ENCODE results near the gene METAP1. TPM values are rescaled to one million over a fixed set of nuclear protein-coding genes. Genes with fewer than 3 reads are reported as not detected.

METAP1 gene
- polyA plus RNA-seq, 3 donors = 15.9 to 21.7 (median 20.6) TPM

GRCh38 chr4:99100876-99101275, 105.4 kb downstream of the METAP1 start:
- TF ChIP-seq, protein P1, sequence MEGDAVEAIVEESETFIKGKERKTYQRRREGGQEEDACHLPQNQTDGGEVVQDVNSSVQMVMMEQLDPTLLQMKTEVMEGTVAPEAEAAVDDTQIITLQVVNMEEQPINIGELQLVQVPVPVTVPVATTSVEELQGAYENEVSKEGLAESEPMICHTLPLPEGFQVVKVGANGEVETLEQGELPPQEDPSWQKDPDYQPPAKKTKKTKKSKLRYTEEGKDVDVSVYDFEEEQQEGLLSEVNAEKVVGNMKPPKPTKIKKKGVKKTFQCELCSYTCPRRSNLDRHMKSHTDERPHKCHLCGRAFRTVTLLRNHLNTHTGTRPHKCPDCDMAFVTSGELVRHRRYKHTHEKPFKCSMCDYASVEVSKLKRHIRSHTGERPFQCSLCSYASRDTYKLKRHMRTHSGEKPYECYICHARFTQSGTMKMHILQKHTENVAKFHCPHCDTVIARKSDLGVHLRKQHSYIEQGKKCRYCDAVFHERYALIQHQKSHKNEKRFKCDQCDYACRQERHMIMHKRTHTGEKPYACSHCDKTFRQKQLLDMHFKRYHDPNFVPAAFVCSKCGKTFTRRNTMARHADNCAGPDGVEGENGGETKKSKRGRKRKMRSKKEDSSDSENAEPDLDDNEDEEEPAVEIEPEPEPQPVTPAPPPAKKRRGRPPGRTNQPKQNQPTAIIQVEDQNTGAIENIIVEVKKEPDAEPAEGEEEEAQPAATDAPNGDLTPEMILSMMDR (IDR thresholded peaks at IDR 0.05) = no peak

GRCh38 chr4:99102634-99103033, 107.1 kb downstream of the METAP1 start:
- H3K4me3 Mint-ChIP-seq = no peak overlapping the region
- Histone ChIP-seq H3K9ac (ENCODE audit: insufficient read depth, low read length, poor library complexity, severe bottlenecking) (no peak overlapping the region), H3K4me3 (replicated peaks in 1 of 3; ENCODE audit: low read depth in 2 of 3, low read length in 3 of 3) (no peak overlapping the region), H4K20me1 (ENCODE audit: insufficient read depth, low read length) (no peaks in the 10 kb centered on the region), H3K36me3 (replicated peaks in 1 of 2; ENCODE audit: control insufficient read depth in 1 of 2, insufficient read depth in 2 of 2, low read length in 2 of 2) (no peaks in the 10 kb centered on the region), H2AFZ (ENCODE audit: insufficient read depth, low read depth, low read length, poor library complexity, severe bottlenecking) (no peak overlapping the region), H3K27ac (ENCODE audit: low read depth in 1 of 2, low read length in 2 of 2) (no peak overlapping the region), H3K79me2 (ENCODE audit: insufficient read depth, low read length) (no peaks in the 10 kb centered on the region), H3K4me1 (ENCODE audit: control insufficient read depth in 1 of 2, insufficient read depth in 2 of 2, low read length in 2 of 2) (no peaks in the 10 kb centered on the region), H3K4me2 (replicated peaks; ENCODE audit: extremely low read depth, low read length, poor library complexity, severe bottlenecking) (no peak overlapping the region), H3K27me3 (ENCODE audit: control insufficient read depth in 2 of 2, insufficient read depth in 2 of 2, low read length in 2 of 2) (no peaks in the 10 kb centered on the region), H3K9me3 (replicated peaks in 1 of 2; ENCODE audit: control insufficient read depth in 1 of 2, insufficient read depth in 1 of 2, low read length in 2 of 2) (peaks cover 0 to 3% of the 10 kb centered on the region in 2 donors)
- intact Hi-C loops (cut with micrococcal nuclease) = no loop called here
- no peak for DNase-seq
- peaks cover 0 to 2% (median 0%) of the 10 kb centered on the region in 3 donors for H3K27me3 Mint-ChIP-seq (ENCODE audit: low read depth in 3 of 3)
- WGBS (ENCODE audit: insufficient coverage) = 100% methylated on average over 2 of the region's 2 CpGs
- no peaks in the 10 kb centered on the region for H3K36me3 Mint-ChIP-seq
- TF ChIP-seq, protein P1 (IDR thresholded peaks at IDR 0.05) = no peak
- no peaks in the 10 kb centered on the region for H3K4me1 Mint-ChIP-seq
- peaks cover 0 to 4% (median 2%) of the 10 kb centered on the region in 7 donors for H3K9me3 Mint-ChIP-seq
- H3K27ac Mint-ChIP-seq = no peak overlapping the region

More at GRCh38 chr4:99100876-99101275, 105.4 kb downstream of the METAP1 start:
- Histone ChIP-seq H3K27ac (ENCODE audit: low read depth in 1 of 2, low read length in 2 of 2) (no peak overlapping the region), H4K20me1 (ENCODE audit: insufficient read depth, low read length) (no peaks in the 10 kb centered on the region), H3K36me3 (replicated peaks in 1 of 2; ENCODE audit: control insufficient read depth in 1 of 2, insufficient read depth in 2 of 2, low read length in 2 of 2) (no peaks in the 10 kb centered on the region), H3K4me3 (replicated peaks in 1 of 3; ENCODE audit: low read depth in 2 of 3, low read length in 3 of 3) (no peak overlapping the region), H3K27me3 (ENCODE audit: control insufficient read depth in 2 of 2, insufficient read depth in 2 of 2, low read length in 2 of 2) (no peaks in the 10 kb centered on the region), H3K9me3 (replicated peaks in 1 of 2; ENCODE audit: control insufficient read depth in 1 of 2, insufficient read depth in 1 of 2, low read length in 2 of 2) (peaks cover 0 to 3% of the 10 kb centered on the region in 2 donors), H3K9ac (ENCODE audit: insufficient read depth, low read length, poor library complexity, severe bottlenecking) (no peak overlapping the region), H3K79me2 (ENCODE audit: insufficient read depth, low read length) (no peaks in the 10 kb centered on the region), H3K4me2 (replicated peaks; ENCODE audit: extremely low read depth, low read length, poor library complexity, severe bottlenecking) (no peak overlapping the region), H2AFZ (ENCODE audit: insufficient read depth, low read depth, low read length, poor library complexity, severe bottlenecking) (no peak overlapping the region), H3K4me1 (ENCODE audit: control insufficient read depth in 1 of 2, insufficient read depth in 2 of 2, low read length in 2 of 2) (no peaks in the 10 kb centered on the region)
- H3K4me1 Mint-ChIP-seq = no peaks in the 10 kb centered on the region
- peaks cover 0 to 2% (median 2%) of the 10 kb centered on the region in 3 donors for H3K27me3 Mint-ChIP-seq (ENCODE audit: low read depth in 3 of 3)
- no peak for DNase-seq
- no peak overlapping the region for H3K4me3 Mint-ChIP-seq
- no CpG with 5 or more reads among the region's 1 CpG for WGBS (ENCODE audit: insufficient coverage)
- H3K9me3 Mint-ChIP-seq = peaks cover 2 to 7% (median 4%) of the 10 kb centered on the region in 7 donors
- intact Hi-C loops (cut with micrococcal nuclease) = no loop called here
- no peak overlapping the region for H3K27ac Mint-ChIP-seq
- H3K36me3 Mint-ChIP-seq = no peaks in the 10 kb centered on the region

Data from CD14-positive monocyte (primary cell).